ENCODE measurements around the gene OR1L8. TPM values are rescaled to one million over a fixed set of nuclear protein-coding genes. Genes with fewer than 3 reads are reported as not detected.

OR1L8 gene
- total and polyA plus RNA-seq, 2 donors from 2014 or later, result not detected

DNA sequence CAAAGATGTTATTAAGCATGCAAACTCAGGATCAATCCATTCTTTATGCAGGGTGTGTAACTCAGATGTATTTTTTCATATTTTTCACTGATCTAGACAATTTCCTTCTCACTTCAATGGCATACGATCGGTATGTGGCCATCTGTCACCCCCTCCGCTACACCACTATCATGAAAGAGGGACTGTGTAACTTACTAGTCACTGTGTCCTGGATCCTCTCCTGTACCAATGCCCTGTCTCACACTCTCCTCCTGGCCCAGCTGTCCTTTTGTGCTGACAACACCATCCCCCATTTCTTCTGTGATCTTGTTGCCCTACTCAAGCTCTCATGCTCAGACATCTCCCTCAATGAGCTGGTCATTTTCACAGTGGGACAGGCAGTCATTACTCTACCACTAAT lies 63.8 kb downstream of the OR1L8 start:
- no peak for FAIRE-seq

DNA sequence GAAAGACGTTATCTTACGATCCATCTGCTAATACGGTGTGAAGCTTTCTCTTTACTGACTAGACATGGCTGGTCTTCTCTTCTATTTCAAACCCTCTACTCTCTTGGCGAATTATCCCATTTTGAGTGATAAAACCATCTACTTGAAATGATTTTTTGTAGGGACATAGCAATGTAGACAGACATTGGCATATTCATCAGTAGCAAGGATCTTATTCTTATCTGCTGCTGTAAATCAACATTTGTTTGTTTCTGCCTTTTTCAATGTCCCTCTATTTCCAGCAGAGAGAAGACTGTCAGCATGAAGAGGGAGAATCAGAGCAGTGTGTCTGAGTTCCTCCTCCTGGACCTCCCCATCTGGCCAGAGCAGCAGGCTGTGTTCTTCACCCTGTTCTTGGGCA lies 64.3 kb downstream of the OR1L8 start, which contains the start of gene OR1J4:
OR1J4 (plus strand) TSS at position 301 of the 400 bp plus-strand sequence; CDS start at position 301, 0 bp downstream.
- intact Hi-C loops (cut with DNase I), result no loop called here
- no peak within 1 kb of the TSS for H3K4me3 ChIP-seq (ENCODE audit: low read length in 3 of 3)

More for the DNA sequence above, 63.8 kb downstream of the OR1L8 start:
- H3K27me3 ChIP-seq (ENCODE audit: control insufficient read depth, insufficient read depth, low read length), result no peaks in the 10 kb centered on the region
- no peak for DNase-seq
- intact Hi-C loops (cut with DNase I), result no loop called here
- H3K4me3 ChIP-seq (ENCODE audit: low read length in 3 of 3), result no peak overlapping the region
- H3K9me3 ChIP-seq (ENCODE audit: control insufficient read depth in 2 of 3, insufficient read depth in 1 of 3, low read length in 3 of 3), result no peaks in the 10 kb centered on the region
- H3K4me1 ChIP-seq (ENCODE audit: control insufficient read depth in 2 of 3, insufficient read depth in 2 of 3, low read depth in 1 of 3, low read length in 3 of 3), result no peaks in the 10 kb centered on the region
- TF ChIP-seq, protein P1, sequence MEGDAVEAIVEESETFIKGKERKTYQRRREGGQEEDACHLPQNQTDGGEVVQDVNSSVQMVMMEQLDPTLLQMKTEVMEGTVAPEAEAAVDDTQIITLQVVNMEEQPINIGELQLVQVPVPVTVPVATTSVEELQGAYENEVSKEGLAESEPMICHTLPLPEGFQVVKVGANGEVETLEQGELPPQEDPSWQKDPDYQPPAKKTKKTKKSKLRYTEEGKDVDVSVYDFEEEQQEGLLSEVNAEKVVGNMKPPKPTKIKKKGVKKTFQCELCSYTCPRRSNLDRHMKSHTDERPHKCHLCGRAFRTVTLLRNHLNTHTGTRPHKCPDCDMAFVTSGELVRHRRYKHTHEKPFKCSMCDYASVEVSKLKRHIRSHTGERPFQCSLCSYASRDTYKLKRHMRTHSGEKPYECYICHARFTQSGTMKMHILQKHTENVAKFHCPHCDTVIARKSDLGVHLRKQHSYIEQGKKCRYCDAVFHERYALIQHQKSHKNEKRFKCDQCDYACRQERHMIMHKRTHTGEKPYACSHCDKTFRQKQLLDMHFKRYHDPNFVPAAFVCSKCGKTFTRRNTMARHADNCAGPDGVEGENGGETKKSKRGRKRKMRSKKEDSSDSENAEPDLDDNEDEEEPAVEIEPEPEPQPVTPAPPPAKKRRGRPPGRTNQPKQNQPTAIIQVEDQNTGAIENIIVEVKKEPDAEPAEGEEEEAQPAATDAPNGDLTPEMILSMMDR (IDR thresholded peaks at IDR 0.05; ENCODE audit: borderline replicate concordance, extremely low read depth, insufficient read depth), result no peak
- no peaks in the 10 kb centered on the region for H3K36me3 ChIP-seq (ENCODE audit: control insufficient read depth in 2 of 3, insufficient read depth in 3 of 3, low read length in 3 of 3)
- H3K27ac ChIP-seq (ENCODE audit: low read depth in 2 of 2, low read length in 2 of 2), result no peak overlapping the region
- H3K9ac ChIP-seq (ENCODE audit: low read length in 3 of 3), result no peak overlapping the region

DNA sequence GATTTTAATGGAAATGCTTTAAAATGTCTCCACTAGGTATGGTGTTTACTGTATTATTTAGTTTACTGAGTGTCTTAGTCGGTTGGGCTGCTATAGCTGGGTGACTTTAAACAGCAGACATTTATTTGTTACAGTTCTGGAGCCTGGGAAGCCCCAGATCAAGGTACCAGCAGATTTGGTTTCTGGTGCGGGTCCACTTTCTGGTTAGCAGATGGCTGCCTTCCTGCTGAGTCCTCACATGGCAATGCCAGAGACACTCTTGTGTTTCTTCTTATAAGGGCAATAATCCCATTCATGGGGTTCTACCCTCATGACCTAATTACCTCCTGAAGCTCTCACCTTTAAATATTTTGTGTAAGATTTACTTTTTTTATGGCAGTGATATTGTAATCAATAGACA lies 65.0 kb downstream of the OR1L8 start:
- TF ChIP-seq, protein P1 (IDR thresholded peaks at IDR 0.05; ENCODE audit: borderline replicate concordance, extremely low read depth, insufficient read depth), result no peak

More for the DNA sequence above, 64.3 kb downstream of the OR1L8 start, which contains the start of gene OR1J4:
- TF ChIP-seq, protein P1 (IDR thresholded peaks at IDR 0.05; ENCODE audit: borderline replicate concordance, extremely low read depth, insufficient read depth), result no peak
- Histone ChIP-seq H3K9ac (ENCODE audit: low read length in 3 of 3) (no peak within 1 kb of the TSS), H3K9me3 (ENCODE audit: control insufficient read depth in 2 of 3, insufficient read depth in 1 of 3, low read length in 3 of 3) (no peaks in the 10 kb centered on the region), H3K4me1 (ENCODE audit: control insufficient read depth in 2 of 3, insufficient read depth in 2 of 3, low read depth in 1 of 3, low read length in 3 of 3) (no peaks in the 10 kb centered on the region), H3K36me3 (ENCODE audit: control insufficient read depth in 2 of 3, insufficient read depth in 3 of 3, low read length in 3 of 3) (no peaks in the 10 kb centered on the region), H3K27ac (ENCODE audit: low read depth in 2 of 2, low read length in 2 of 2) (no peak within 1 kb of the TSS), H3K27me3 (ENCODE audit: control insufficient read depth, insufficient read depth, low read length) (no peaks in the 10 kb centered on the region)
- FAIRE-seq, result no peak
- DNase-seq, result no peak

More for the DNA sequence above, 65.0 kb downstream of the OR1L8 start:
- DNase-seq (no peak), FAIRE-seq (no peak)
- Histone ChIP-seq H3K9ac (ENCODE audit: low read length in 3 of 3) (no peak overlapping the region), H3K4me3 (ENCODE audit: low read length in 3 of 3) (no peak overlapping the region), H3K4me1 (ENCODE audit: control insufficient read depth in 2 of 3, insufficient read depth in 2 of 3, low read depth in 1 of 3, low read length in 3 of 3) (no peaks in the 10 kb centered on the region), H3K27me3 (ENCODE audit: control insufficient read depth, insufficient read depth, low read length) (no peaks in the 10 kb centered on the region), H3K36me3 (ENCODE audit: control insufficient read depth in 2 of 3, insufficient read depth in 3 of 3, low read length in 3 of 3) (no peaks in the 10 kb centered on the region), H3K9me3 (ENCODE audit: control insufficient read depth in 2 of 3, insufficient read depth in 1 of 3, low read length in 3 of 3) (no peaks in the 10 kb centered on the region), H3K27ac (ENCODE audit: low read depth in 2 of 2, low read length in 2 of 2) (no peak overlapping the region)
- intact Hi-C loops (cut with DNase I), result no loop called here

Other genes with a start within 250 kb of the OR1L8 start
- 9.4 TPM for gene PTGS1, start 212.4 kb downstream of the OR1L8 start, total RNA-seq
- gene PTGS1, start 212.4 kb downstream of the OR1L8 start, polyA plus RNA-seq (ENCODE audit: insufficient read depth, low read depth, low replicate concordance), result 3.5 TPM
- gene OR1J1, start 105.5 kb downstream of the OR1L8 start, total RNA-seq, result not detected
- gene OR1J1, start 105.5 kb downstream of the OR1L8 start, polyA plus RNA-seq (ENCODE audit: insufficient read depth, low read depth, low replicate concordance), result not detected
- not detected for gene OR1J2, start 72.6 kb downstream of the OR1L8 start, total RNA-seq
- not detected for gene OR1J2, start 72.6 kb downstream of the OR1L8 start, polyA plus RNA-seq (ENCODE audit: insufficient read depth, low read depth, low replicate concordance)
- not detected for gene OR1J4, start 64.2 kb downstream of the OR1L8 start, total RNA-seq
- gene OR1J4, start 64.2 kb downstream of the OR1L8 start, polyA plus RNA-seq (ENCODE audit: insufficient read depth, low read depth, low replicate concordance), result not detected
- gene OR1N1, start 56.1 kb downstream of the OR1L8 start, total RNA-seq, result not detected
- gene OR1N1, start 56.1 kb downstream of the OR1L8 start, polyA plus RNA-seq (ENCODE audit: insufficient read depth, low read depth, low replicate concordance), result not detected
- not detected for gene OR1N2, start 30.3 kb downstream of the OR1L8 start, total RNA-seq
- not detected for gene OR1N2, start 30.3 kb downstream of the OR1L8 start, polyA plus RNA-seq (ENCODE audit: insufficient read depth, low read depth, low replicate concordance)
- not detected for gene OR1Q1, start 31.4 kb upstream of the OR1L8 start, total RNA-seq
- gene OR1Q1, start 31.4 kb upstream of the OR1L8 start, polyA plus RNA-seq (ENCODE audit: insufficient read depth, low read depth, low replicate concordance), result not detected
- gene OR1B1, start 74.2 kb upstream of the OR1L8 start, total RNA-seq, result not detected
- not detected for gene OR1B1, start 74.2 kb upstream of the OR1L8 start, polyA plus RNA-seq (ENCODE audit: insufficient read depth, low read depth, low replicate concordance)
- gene OR1L1, start 78.3 kb upstream of the OR1L8 start, total RNA-seq, result not detected
- gene OR1L1, start 78.3 kb upstream of the OR1L8 start, polyA plus RNA-seq (ENCODE audit: insufficient read depth, low read depth, low replicate concordance), result not detected
- not detected for gene OR1L3, start 91.7 kb upstream of the OR1L8 start, total RNA-seq
- gene OR1L3, start 91.7 kb upstream of the OR1L8 start, polyA plus RNA-seq (ENCODE audit: insufficient read depth, low read depth, low replicate concordance), result not detected
- not detected for gene OR1L4, start 140.6 kb upstream of the OR1L8 start, total RNA-seq
- not detected for gene OR1L4, start 140.6 kb upstream of the OR1L8 start, polyA plus RNA-seq (ENCODE audit: insufficient read depth, low read depth, low replicate concordance)
- not detected for gene OR1L6, start 158.9 kb upstream of the OR1L8 start, total RNA-seq
- gene OR1L6, start 158.9 kb upstream of the OR1L8 start, polyA plus RNA-seq (ENCODE audit: insufficient read depth, low read depth, low replicate concordance), result not detected
- not detected for gene OR5C1, start 205.5 kb upstream of the OR1L8 start, total RNA-seq
- gene OR5C1, start 205.5 kb upstream of the OR1L8 start, polyA plus RNA-seq (ENCODE audit: insufficient read depth, low read depth, low replicate concordance), result not detected
- not detected for gene OR1K1, start 216.7 kb upstream of the OR1L8 start, total RNA-seq
- gene OR1K1, start 216.7 kb upstream of the OR1L8 start, polyA plus RNA-seq (ENCODE audit: insufficient read depth, low read depth, low replicate concordance), result not detected
- 15.0 TPM for gene PDCL, start 245.2 kb upstream of the OR1L8 start, total RNA-seq
- 8.3 TPM for gene PDCL, start 245.2 kb upstream of the OR1L8 start, polyA plus RNA-seq (ENCODE audit: insufficient read depth, low read depth, low replicate concordance)

Measured in kidney (tissue), 14 donors.